Activated CD4-positive, alpha-beta T cell treated with anti-CD3 and anti-CD28 coated beads, Interleukin-2, amount 50 U/mL, for 1 hour (primary cell): Measurements from ENCODE around the gene INHBE.
A peak's percentile ranks its signal among the peaks of the same experiment; 100 is the strongest.
"Not testable (repeated sequence)": the region's sequence is repeated elsewhere in the genome, so short reads cannot be mapped to it uniquely, and the experiment has no call there.

Experiments
- DNase-seq: peaks from one replicate; pipeline ENCODE4 v3.0.0-alpha.2; 2020

INHBE gene, protein sequence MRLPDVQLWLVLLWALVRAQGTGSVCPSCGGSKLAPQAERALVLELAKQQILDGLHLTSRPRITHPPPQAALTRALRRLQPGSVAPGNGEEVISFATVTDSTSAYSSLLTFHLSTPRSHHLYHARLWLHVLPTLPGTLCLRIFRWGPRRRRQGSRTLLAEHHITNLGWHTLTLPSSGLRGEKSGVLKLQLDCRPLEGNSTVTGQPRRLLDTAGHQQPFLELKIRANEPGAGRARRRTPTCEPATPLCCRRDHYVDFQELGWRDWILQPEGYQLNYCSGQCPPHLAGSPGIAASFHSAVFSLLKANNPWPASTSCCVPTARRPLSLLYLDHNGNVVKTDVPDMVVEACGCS

DNA sequence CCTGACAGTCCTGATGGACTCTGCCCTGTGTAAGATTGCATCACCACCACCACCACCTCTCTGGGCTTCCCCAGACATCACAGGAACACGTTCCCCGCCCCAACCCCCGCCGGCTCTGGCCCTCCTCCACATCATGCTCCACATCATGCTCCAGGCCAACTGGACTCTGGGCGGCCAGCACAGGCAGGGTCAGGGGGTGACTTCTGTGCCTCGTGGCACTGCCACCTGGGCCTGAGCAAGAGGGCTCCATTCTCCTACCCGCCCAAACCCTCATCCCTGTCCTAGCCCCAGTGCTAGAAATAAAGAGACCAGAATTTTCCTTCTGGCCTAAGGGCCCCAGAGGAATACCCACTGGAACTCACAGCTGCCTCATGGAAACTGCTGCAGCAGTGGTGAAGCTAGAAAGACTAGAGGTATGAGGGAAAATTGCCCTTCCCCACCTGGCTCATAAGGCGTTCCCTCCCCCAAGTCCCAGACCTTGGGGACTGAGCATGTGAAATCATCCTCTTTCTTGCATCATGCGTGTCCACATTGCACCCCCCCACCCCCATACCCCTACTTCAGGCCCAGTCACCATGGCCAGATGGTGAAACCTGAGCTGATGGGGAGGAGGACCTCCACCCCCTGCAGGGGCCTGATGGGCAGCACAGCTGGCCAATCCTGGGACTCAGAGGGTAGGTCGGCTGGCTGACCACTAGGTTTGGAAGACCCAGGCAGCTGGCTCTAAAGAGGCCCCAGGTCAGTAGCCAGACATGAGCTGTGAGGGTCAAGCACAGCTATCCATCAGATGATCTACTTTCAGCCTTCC, at the start of gene INHBE:
Gene INHBE, plus strand, starts transcription at position 742 of the 808 bp plus-strand sequence. CDS start 230 bp downstream, outside the sequence.
- DNase-seq, result no peak

GRCh38 chr12:57410534-57410933, 44.6 kb upstream of the INHBE start:
- no peak for DNase-seq

GRCh38 chr12:57414160-57414559, 40.9 kb upstream of the INHBE start:
- DNase-seq, result not testable (repeated sequence)

DNA sequence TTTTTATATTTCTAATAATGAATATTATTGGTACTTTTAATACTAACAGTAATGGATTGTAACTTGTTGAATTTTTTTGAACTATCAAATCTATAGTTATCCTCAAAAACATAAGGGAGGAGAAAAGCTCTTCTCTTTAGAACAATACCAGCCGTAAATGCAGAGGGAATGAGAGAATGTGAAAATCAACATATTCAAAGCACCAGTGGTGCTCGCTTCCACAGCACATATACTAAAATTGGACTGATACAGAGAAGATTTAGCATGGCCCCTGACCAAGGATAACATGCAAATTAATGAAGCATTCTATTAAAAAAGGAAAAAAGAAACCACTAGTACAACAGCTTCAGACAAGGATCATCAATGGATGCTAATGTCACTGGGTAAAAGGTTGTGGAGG, 40.0 kb upstream of the INHBE start:
- DNase-seq, result no peak

GRCh38 chr12:57416039-57416996, 38.8 kb upstream of the INHBE start:
- DNase-seq, result no peak

GRCh38 chr12:57418255-57418654, 36.9 kb upstream of the INHBE start:
- no peak for DNase-seq

DNA sequence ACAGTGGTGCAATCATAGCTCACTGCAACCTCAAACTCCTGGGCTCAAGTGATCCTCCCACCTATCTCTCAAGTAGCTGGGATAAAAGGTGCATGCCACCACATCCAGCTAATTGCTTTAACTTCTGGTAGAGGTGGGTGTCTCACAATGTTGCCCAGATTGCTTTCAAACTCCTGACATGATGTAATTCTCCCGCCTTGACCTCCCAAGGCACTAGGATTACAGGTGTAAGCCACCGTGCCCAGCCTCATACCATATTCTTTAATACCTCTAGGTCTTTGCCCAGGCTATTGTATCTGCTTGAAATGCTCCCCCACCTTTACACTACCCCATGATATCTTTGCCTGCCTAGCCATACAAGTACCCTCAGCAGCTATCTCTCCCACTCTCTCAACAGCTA, 35.6 kb upstream of the INHBE start:
- no peak for DNase-seq

- DNase-seq, result no peak
Measured at GRCh38 chr12:57420482-57420881, 34.6 kb upstream of the INHBE start.

GRCh38 chr12:57426948-57427347, 28.2 kb upstream of the INHBE start:
- not testable (repeated sequence) for DNase-seq

GRCh38 chr12:57428965-57429364, 26.1 kb upstream of the INHBE start:
- no peak for DNase-seq

GRCh38 chr12:57429473-57430111, 25.5 kb upstream of the INHBE start:
- DNase-seq, result no peak

DNA sequence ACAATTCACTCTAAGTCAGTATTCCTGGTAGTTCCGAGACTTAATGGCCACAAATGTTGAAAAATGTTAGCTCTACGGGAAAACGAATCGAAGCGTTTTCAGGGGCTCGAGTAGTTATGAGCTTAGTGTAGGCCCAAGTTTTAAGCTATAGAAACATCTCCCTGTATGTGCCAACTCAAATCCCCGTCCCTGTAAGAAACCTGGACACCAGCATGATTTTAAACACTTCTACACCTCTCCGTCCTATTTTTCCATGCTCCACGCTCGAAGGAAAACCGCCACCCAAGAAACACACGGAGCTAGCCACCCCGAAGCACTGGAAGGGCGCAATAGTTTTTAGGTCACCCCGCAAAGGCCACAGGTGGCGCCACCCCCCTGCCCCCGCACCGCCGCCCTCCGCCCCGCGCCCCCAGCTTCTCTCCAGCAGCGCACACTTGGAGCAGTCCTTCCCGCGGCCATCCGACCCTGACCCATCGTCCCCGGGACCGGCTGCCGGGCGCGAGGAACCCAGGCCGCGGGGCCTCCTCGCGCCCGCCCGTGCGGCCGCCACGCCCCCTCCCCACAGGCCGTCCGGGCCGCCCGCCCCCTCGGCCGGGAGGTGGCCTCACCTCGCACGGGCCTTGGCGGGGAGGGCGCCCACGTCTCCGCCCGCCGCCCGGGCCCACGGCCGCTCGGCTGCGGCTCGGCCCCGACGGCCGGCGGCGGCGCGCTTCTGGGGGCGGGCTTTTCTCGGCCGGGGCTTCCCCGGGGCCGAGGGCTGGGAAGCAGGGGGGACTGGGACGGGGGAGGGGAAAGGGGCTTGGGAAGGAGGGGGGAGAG, 24.8 kb upstream of the INHBE start:
- DNase-seq, result peak; percentile 35

GRCh38 chr12:57430931-57431566, 24.1 kb upstream of the INHBE start, which contains the start of gene R3HDM2:
R3HDM2 (minus strand) TSS chr12:57431043; CDS start chr12:57310428, 120,615 bp downstream.
- DNase-seq, result peak; percentile 93

GRCh38 chr12:57431654-57432188, 23.4 kb upstream of the INHBE start:
- no peak for DNase-seq

- no peak for DNase-seq
Measured at GRCh38 chr12:57433370-57433769, 21.7 kb upstream of the INHBE start.

GRCh38 chr12:57434517-57435223, 20.4 kb upstream of the INHBE start, which contains the start of gene INHBC:
INHBC (plus strand) TSS chr12:57434784; CDS start chr12:57434887, 103 bp downstream.
- no peak for DNase-seq

DNA sequence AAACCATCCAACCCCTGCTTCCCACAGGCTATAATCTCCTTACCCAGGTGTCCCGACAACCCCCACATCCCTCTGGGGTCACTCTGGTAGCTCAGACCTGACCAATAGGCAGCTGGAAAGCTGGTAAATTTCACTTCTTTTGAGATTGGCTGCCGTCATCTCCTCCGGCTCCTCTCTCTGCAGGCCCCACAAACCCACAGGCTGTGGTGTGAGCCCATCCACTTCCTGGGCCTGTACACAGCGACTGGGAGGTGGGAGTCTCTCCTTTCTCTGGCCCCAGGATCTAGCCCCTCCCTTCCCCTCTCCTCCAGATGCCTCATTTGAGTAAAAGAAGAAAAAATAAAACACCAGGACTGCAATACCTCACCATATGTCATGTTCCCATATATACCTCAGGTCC, 19.8 kb upstream of the INHBE start:
- DNase-seq, result no peak

DNA sequence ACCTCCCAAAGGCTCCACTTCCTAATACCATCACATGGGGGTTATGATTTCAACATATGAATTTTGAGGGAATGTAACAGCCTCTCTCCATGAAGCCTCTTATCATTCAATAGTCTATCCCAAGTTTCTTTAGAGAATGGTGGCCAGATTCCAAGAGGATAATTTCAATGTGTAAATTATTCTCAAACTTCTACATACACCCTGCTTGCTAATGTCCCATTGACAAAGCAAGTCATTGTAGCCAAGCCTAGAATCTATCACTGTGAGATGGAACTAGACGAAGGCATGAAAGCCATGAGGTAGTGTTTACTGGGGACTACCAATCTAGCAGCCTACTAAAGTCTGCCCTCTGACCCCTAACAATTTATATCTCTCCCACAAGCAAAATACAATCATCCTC, 16.7 kb upstream of the INHBE start:
- no peak for DNase-seq

DNA sequence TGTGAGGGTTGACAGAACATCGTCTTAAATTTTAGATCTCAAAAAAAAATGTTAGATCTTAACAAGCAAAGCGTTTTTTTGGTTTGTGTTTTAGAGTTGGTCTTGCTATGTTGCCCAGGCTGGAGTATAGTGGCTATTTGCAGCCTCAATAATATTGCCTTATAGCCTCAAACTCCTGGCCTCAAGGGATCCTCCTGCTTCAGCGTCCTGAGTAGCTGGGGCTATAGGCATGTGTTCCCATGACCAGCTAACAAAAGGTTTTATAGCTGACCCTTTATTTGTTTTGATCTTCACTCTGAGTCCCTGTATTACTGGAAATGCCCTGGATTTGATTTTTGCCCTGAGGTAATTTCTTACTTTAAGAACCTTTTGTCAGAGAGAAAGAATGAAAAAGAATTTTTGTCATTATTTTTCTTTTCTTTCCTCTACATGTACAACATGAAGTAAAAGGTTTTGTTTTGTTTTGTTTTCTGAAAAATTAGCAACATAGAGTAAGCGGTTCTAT, 15.3 kb upstream of the INHBE start:
- no peak for DNase-seq

DNA sequence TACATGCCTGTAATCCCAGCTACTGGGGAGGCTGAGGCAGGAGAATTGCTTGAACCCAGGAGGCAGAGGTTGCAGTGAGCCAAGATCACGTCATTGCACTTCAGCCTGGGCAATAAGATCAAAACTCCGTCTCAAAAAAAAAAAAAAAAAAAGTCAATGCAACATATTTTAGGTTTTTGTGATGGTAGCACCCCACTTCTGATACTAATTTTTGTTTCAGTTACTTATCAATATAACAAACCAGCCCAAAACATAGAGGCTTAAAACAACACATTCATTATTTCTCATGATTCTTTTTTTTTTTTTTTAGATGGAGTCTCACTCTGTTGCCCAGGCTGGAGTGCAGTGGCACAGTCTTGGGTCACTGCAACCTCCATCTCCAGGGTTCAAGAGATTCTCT, 13.7 kb upstream of the INHBE start:
- not testable (repeated sequence) for DNase-seq
